NCI-H1930 (cell line): Measurements from ENCODE around the gene CRLF3.
"Not testable (repeated sequence)": the region's sequence is repeated elsewhere in the genome, so short reads cannot be mapped to it uniquely, and the experiment has no call there.

Source experiments
- DNase-seq, 2 experiments: peaks; one replicate each; lab custom pipeline; 2025; lab: John Stamatoyannopoulos, UW

The CRLF3 gene

GRCh38 chr17:30736371-30736770, 88.1 kb downstream of the CRLF3 start:
- DNase-seq, result not testable (repeated sequence)

GRCh38 chr17:30735644-30736043, 88.8 kb downstream of the CRLF3 start:
- not testable (repeated sequence) for DNase-seq

- not testable (repeated sequence) for DNase-seq
These were observed 89.3 kb downstream of the CRLF3 start for GRCh38 chr17:30735206-30735605.

DNA sequence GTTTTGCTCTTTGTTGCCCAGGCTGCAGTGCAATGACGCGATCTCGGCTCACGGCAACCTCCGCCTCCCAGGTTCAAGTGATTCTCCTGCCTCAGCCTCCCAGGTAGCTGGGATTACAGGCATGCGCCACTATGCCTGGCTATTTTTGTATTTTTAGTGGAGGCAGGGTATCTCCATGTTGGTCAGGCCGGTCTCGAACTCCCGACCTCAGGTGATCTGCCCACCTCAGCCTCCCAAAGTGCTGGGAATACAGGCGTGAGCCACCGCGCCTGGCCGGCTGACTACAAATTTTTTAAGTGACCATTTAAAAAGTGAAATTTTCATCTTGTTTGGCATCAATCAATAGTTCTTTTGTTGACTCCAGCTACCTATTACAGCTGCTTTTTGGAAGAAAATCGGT, 90.3 kb downstream of the CRLF3 start:
- not testable (repeated sequence) for DNase-seq
